ENCODE results near the gene RALGDS.

- TF ChIP-seq NFE2L1 (CRISPR knock-in tag; IDR thresholded peaks at IDR 0.05) (no peak), ESRRA (CRISPR knock-in tag; IDR thresholded peaks at IDR 0.05; ENCODE audit: borderline replicate concordance) (no peak), RELA (CRISPR knock-in tag; IDR thresholded peaks at IDR 0.05; ENCODE audit: borderline replicate concordance) (no peak), NFYB (CRISPR knock-in tag; conservative IDR thresholded peaks at IDR 0.05; ENCODE audit: low read depth) (no peak), ZBTB43 (CRISPR knock-in tag; IDR thresholded peaks at IDR 0.05) (no peak), ZNF138 (CRISPR knock-in tag; conservative IDR thresholded peaks at IDR 0.05) (no peak), CREB1 (CRISPR knock-in tag; IDR thresholded peaks at IDR 0.05) (no peak), NR3C1 (CRISPR knock-in tag; conservative IDR thresholded peaks at IDR 0.05; ENCODE audit: low read depth) (no peak)
- TF ChIP-seq, protein P1, sequence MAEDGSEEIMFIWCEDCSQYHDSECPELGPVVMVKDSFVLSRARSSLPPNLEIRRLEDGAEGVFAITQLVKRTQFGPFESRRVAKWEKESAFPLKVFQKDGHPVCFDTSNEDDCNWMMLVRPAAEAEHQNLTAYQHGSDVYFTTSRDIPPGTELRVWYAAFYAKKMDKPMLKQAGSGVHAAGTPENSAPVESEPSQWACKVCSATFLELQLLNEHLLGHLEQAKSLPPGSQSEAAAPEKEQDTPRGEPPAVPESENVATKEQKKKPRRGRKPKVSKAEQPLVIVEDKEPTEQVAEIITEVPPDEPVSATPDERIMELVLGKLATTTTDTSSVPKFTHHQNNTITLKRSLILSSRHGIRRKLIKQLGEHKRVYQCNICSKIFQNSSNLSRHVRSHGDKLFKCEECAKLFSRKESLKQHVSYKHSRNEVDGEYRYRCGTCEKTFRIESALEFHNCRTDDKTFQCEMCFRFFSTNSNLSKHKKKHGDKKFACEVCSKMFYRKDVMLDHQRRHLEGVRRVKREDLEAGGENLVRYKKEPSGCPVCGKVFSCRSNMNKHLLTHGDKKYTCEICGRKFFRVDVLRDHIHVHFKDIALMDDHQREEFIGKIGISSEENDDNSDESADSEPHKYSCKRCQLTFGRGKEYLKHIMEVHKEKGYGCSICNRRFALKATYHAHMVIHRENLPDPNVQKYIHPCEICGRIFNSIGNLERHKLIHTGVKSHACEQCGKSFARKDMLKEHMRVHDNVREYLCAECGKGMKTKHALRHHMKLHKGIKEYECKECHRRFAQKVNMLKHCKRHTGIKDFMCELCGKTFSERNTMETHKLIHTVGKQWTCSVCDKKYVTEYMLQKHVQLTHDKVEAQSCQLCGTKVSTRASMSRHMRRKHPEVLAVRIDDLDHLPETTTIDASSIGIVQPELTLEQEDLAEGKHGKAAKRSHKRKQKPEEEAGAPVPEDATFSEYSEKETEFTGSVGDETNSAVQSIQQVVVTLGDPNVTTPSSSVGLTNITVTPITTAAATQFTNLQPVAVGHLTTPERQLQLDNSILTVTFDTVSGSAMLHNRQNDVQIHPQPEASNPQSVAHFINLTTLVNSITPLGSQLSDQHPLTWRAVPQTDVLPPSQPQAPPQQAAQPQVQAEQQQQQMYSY (CRISPR knock-in tag; IDR thresholded peaks at IDR 0.05) = no peak
- TF ChIP-seq, protein P2, sequence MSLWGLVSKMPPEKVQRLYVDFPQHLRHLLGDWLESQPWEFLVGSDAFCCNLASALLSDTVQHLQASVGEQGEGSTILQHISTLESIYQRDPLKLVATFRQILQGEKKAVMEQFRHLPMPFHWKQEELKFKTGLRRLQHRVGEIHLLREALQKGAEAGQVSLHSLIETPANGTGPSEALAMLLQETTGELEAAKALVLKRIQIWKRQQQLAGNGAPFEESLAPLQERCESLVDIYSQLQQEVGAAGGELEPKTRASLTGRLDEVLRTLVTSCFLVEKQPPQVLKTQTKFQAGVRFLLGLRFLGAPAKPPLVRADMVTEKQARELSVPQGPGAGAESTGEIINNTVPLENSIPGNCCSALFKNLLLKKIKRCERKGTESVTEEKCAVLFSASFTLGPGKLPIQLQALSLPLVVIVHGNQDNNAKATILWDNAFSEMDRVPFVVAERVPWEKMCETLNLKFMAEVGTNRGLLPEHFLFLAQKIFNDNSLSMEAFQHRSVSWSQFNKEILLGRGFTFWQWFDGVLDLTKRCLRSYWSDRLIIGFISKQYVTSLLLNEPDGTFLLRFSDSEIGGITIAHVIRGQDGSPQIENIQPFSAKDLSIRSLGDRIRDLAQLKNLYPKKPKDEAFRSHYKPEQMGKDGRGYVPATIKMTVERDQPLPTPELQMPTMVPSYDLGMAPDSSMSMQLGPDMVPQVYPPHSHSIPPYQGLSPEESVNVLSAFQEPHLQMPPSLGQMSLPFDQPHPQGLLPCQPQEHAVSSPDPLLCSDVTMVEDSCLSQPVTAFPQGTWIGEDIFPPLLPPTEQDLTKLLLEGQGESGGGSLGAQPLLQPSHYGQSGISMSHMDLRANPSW (CRISPR knock-in tag; conservative IDR thresholded peaks at IDR 0.05; ENCODE audit: low read depth) = no peak
- TF ChIP-seq, protein P3, sequence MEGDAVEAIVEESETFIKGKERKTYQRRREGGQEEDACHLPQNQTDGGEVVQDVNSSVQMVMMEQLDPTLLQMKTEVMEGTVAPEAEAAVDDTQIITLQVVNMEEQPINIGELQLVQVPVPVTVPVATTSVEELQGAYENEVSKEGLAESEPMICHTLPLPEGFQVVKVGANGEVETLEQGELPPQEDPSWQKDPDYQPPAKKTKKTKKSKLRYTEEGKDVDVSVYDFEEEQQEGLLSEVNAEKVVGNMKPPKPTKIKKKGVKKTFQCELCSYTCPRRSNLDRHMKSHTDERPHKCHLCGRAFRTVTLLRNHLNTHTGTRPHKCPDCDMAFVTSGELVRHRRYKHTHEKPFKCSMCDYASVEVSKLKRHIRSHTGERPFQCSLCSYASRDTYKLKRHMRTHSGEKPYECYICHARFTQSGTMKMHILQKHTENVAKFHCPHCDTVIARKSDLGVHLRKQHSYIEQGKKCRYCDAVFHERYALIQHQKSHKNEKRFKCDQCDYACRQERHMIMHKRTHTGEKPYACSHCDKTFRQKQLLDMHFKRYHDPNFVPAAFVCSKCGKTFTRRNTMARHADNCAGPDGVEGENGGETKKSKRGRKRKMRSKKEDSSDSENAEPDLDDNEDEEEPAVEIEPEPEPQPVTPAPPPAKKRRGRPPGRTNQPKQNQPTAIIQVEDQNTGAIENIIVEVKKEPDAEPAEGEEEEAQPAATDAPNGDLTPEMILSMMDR (IDR thresholded peaks at IDR 0.05) = peak; percentile 95
Observed at GRCh38 chr9:133147412-133148198, 26.6 kb upstream of the RALGDS start.

All from WTC11 (cell line).